ENCODE results near the gene SP140.

- no peak for TF ChIP-seq EZH2 (IDR thresholded peaks at IDR 0.05; ENCODE audit: insufficient read depth, poor library complexity, severe bottlenecking)
- no peak for TF ChIP-seq EZH2phosphoT487 (IDR thresholded peaks at IDR 0.05; ENCODE audit: insufficient read depth, low read depth)
Observed at GRCh38 chr2:230262246-230262645, 36.7 kb downstream of the SP140 start.

All from GM23248 (cell line).